Activated CD4-positive, alpha-beta T cell treated with anti-CD3 and anti-CD28 coated beads, Interleukin-2, amount 50 U/mL, for 24 hours (primary cell): Measurements from ENCODE around the gene FAM241B.

Experiments used
- DNase-seq, 2 donors: peaks; one replicate each; pipeline ENCODE4 v3.0.0-alpha.2; 2020; ENCODE audit warnings: low read depth in 1 of 2, low spot score in 1 of 2

The FAM241B gene

DNA sequence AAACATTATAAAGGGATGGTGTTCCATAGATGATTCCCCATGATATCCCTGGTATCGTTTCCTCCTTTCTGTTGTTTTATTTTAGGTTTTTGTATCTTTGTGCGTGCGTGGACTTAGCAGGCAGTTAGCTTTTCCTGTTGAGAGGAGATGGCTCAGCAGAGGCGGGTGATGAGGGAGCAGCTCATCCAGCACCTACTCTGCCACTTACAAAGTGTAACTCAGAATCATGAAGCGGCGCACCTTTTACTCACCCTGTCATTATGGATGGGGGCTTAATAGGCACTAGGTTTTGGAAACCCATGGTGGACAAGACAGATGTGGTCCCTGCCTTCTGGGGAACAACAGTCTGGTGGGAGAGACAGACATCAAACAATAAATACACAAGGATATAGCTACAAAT lies 17.1 kb downstream of the FAM241B start:
- DNase-seq, result no peak

DNA sequence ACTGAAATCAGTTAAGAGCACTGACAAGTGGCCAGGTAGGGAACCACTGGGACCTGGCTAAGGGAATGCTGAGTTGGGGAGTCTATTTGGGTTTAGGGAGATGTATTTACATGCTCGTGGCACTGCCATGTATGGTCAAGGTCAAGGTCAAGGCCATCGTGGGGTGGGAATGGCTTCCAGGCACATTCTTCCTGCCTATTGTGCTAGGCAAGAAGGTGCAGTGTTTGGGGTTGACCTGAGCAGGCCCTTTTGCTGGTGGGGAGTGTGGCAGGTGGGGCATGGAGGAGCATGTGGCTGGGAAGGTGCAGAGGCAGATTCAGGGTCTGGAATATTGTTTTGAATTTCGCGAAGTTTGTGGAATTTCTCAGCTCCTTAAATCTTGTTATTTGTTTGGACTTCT lies 17.8 kb downstream of the FAM241B start:
- DNase-seq, result no peak

GRCh38 chr10:69648461-69648860 lies 18.4 kb downstream of the FAM241B start:
- DNase-seq, result no peak

DNA sequence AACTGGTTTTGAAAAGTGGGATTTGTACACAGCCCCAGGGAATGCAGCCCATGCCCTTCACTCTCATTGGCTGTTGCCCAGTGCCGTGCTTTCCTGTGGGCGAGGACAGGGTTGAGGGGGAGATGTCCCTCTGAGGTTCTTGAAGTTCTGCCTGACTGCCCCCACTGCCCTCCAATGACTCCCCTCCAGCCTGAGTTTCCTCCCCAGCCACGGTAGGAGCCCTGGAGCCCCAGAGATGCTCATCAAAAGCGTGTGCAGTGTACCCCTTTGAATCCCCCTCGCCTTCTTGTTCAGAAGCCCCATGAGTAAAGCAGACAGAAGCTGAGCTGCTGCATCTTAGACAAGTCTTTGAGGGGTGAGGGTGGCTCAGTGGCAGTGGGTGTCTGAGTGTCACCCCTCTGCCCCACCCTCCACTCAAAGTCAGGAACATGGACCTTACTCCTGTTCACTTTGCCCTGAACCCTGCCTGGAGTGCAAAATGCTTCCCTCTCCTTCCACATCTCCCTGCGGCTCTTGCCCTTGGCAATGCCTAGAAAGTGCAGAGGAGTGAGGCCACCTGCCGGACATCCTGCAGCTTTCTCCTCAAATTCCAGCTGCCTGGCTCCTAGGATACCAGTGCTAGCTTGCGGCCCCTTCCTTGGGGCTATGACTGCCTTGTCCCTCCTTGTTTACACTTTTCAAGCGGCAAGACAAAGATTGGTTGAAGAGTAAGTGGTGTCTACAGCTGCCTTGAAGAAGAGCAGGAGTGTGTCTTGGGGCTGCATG lies 19.9 kb downstream of the FAM241B start:
- DNase-seq, result no peak

DNA sequence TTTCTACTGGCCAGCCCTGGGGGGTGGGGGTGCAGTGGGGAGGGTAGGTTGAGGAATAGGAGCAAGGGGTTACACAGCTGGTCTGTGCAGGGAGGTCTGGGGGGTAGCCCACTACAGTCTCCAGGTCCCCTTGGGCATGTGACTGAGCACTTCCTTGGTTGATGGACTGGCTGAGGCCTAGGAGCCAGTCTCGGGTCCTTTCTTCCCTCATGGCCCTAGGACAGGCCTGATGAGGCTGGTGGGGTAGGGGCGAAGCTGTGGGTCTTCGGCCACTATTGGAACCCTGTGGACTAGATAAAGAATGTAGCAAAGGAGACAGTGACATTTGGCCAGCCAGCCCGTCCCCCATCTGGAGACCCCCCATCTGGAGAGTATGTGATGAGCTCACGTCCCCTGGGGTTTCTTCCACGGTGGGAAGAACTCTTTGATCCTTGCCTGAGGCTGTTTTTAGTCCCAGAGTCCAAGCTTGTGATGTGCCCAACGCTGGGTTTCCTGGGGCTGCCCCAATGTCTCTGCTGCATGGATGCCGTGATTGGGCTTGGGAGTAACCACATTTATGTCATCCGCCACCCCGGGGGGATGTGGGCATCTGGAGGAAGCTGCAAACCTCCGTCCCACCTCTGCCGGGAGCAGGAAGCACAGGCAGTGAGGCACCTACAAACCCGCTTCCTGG lies 20.7 kb downstream of the FAM241B start:
- DNase-seq, result no peak

DNA sequence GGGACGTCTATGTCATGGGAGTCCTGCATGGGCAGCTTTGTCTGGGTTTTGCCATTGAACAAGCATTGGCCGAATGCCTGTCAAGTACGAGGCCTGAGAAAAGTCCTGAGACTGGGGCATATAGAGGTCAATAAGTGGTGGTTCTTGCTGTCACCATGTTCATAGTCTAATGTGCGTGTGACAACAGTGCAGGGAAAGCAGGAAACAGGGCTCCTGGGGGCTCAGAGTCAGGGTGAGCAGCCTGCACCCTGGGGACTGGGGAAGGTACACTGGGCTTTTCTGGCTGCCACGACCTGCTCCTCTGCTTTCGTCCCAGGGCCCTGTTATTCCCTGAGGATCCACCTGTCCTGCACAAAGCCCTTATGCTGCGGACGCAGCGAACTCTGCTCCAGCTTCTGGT lies 21.3 kb downstream of the FAM241B start:
- DNase-seq, result no peak

DNA sequence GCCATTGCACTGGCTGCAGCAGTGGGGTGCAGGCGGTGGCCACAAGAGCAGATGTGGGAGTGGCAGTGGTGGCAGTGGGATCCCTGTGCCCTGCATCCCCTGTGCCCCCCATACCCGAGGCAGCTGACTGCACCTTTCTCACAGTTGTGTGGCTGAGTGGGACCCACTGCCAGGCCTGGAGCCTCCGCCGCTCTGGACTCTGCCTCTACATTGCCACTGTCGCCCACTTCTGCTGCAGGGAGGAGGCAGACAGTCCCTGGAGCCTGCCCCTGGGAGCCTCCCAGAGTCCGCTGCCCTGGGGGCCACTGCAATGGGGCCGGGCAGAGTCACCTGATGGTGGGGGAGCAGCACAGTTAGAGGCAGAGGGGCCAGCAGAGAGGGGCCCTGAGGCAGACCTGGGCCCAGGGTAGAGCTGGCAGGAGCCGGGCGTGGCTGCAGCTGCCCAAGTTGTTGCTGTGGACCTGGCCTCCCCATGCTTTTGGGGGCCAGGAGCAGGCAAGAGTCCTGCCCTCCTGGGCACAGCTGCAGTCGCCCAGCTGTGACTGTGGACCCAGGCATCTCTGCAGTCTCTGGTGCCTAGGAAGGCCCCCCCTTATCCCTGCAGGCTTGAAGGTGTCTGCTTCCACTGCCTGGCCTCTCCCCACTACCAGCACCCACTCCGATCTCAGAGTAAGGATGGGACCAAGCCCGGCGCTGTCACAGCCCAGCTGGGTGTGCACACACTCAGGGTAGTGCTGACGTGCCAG lies 22.2 kb downstream of the FAM241B start:
- no peak for DNase-seq

DNA sequence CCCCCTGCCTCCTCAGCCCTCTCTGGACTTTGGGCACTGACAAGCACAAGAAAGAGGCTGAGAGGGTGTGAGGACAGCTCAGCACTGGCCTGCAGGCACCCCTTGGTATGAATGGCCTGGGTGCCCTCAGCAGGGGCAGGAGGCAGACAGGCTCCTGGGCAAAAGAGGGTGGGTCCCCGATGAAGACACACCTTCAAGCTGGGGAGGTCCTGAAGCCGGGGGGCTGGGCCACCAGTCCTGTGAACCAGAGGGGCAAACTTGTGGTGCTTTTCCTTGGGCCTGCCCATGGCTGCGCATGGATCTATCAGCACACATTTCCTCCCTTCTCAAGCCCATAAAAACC lies 22.8 kb downstream of the FAM241B start:
- DNase-seq, result no peak

DNA sequence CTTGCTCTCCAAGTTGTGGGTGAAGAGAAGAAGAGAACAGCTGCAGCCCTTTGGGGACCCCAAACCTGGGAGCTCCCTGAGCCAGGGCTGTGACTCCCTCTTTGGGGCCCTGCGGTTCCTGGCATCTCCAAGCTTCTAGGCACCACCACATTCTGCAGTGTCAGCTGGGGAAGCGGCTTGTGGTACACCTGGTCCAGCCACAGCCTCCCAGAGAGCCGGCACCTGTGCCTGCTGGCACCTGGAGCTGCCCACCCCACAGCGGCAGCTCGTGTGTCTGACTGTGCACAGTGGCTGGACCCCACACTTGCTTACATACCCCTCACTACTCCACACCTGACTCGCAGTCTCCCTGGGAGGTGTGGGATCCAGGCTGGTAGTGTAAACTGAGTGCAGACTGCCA lies 23.5 kb downstream of the FAM241B start:
- DNase-seq, result no peak

DNA sequence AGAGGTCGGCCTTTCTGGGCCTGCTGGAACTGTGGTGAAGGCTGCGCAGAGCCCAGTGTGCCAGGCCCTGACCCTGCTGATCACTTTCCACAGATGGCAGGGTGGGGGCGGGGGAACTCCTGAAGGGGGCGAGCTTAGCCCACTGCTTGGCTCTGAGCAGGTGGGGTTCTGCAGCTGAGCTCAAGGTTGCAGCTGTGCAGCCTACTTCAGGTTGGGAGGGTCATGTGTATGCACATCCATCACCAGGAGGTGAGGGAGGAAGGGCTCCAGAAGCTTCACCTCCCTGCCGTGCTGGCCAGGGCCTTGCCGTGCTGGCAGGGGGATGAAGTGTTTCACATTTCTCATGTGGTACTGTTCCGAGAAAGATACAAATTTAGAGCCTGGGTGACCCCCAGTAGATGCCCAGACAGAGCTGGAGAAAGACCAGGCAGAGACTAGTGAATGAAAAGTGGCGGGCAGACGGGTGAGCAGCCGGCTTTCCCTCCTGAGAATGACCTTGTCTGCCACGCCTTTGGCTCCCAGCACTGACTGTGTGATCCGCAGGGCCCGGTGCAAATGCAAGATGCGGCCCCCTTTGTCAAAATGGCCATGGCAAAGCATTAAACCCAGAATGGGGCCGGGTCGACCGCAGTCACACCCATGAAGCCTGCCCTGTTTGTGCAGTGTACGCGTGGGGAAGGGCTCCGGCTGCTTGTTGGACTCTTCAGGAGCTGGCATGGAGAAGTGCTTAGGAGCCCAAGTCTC lies 25.2 kb downstream of the FAM241B start:
- no peak for DNase-seq

- DNase-seq, result no peak
Measured at GRCh38 chr10:69655868-69656555, 26.0 kb downstream of the FAM241B start.

- DNase-seq, result no peak
Measured at GRCh38 chr10:69656742-69657269, 26.8 kb downstream of the FAM241B start.

- DNase-seq, result no peak
Measured at GRCh38 chr10:69657430-69657829, 27.4 kb downstream of the FAM241B start.

GRCh38 chr10:69657866-69658265 lies 27.8 kb downstream of the FAM241B start:
- no peak for DNase-seq

DNA sequence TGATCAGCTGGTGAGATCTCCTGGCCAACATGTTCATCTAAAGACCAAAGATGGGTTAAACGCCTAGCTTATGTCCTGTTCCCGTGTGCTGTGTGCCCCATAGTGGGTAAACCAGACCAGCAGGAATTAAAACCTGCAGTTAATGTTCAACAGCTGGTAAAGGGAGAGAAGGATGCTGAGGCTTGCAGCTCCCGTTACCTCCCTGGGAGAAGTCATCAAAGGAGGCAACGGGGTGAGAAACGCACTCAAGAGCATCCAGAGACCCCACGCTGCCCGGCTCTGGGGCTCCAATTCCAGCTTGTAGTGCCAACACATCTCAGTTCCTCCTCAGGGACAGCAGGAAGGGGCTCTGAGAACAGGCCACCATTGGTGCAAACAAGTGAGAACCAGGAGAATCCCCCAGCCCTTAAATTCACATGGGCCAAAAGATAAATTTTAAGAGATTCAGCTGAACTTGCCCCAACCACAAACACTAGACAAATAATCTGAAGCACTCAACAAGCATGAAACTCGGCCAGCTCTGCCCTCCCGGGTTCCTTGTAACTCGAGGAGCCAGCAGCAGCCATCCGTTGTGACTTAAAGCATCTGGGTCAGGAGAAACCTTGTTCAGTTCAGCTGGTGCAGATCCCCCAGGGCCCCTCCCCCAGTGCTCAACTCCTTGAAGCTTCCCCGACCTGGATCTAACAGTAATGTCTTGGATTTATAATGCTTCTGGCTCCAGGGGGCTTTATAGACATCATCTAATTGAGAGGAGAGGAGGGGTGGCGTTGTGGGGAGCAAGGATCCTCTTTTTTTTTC lies 29.4 kb downstream of the FAM241B start:
- no peak for DNase-seq

GRCh38 chr10:69660296-69660695 lies 30.2 kb downstream of the FAM241B start:
- DNase-seq, result no peak

- no peak for DNase-seq
Measured at GRCh38 chr10:69661414-69662172, 31.5 kb downstream of the FAM241B start.

DNA sequence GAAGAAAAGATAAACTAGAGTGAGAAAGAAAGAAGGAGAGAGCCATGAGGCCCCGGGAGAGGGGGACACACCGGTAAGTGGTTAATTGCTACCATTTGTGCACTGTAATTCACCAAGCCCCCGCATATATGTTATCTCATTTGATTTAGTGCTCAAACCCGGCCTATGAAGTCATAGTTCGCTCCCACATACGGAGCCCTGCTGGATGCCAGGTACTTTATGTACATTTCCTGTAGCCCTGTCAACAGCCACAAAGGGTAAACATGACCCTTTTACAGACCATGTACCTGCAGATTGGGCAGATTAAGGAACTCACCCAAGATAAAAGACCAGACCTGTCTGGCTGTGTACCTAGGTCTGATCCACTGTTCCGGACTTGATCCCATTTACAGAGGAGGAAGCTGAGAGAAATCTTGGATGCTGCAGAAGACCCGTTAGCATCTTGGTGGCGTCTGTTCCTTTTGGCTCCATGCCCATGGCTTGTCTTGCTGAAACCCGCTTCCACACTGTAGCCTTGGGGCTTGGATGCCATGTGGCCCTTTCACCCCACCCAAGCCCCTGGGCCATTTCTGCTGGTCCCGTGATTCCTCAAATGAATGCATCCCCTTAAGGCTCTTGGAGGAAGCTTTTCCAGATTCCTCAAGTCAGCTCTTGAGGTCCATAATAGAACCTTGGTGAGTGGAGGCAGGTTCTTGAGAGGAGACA lies 32.3 kb downstream of the FAM241B start:
- no peak for DNase-seq

DNA sequence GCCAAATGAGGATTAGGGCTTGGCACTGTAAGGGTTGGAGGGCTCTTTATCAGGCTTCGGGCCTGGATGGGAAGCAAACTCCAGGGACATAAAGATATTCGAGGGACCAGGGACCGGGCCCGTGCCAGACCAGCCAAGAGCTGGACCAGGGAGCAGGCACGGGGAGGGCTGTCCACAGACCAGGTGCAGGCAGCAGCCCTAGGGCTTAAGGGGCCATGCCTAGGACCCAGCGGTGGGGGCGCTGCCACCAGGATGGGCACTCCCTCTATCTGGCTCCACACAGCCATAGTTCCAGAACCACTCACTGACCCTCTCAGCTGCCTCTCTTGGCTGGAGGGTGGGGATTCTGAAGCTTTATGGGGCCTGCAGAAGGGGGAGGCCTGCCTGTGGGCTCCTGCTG lies 32.9 kb downstream of the FAM241B start:
- no peak for DNase-seq
